HG03469 (cell line): ENCODE data around the gene DGKQ.

Experiments
- ATAC-seq: cut with Tn5 transposase; IDR thresholded peaks from one replicate; pipeline ENCODE4 v1.9.1; 2021; ENCODE audit warnings: mild to moderate bottlenecking, moderate library complexity, moderate number of reproducible peaks; ENCODE audit not compliant: unreplicated experiment

The DGKQ gene

DNA sequence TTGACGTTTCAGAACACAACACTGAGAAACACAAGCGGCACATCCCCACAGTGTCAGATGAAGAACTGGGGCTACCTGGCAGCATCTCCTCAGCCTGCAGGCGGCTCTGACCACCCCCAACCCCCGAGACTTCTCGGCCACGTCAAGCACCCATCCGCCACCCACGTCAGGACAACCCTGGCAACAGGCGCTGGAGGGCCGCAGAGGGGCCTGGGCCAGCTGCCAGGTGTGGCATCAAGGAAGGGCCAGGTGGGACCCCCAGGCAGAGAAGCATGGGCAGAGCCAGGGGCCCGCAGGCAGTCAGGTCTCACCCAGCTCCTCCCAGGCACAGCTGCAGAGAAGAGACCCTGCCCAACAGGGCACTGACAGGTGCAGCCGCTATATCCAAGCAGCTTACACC is 63.5 kb downstream of the DGKQ start:
- no peak for ATAC-seq

- ATAC-seq: no peak
Measured at GRCh38 chr4:909131-909571, 64.2 kb downstream of the DGKQ start.
